Testis (tissue), 3 donors: ENCODE measurements around the gene FBXW7. TPM values are rescaled to one million over a fixed set of nuclear protein-coding genes. Genes with fewer than 3 reads are reported as not detected.

Source experiments
- DNase-seq: peaks from one replicate; pipeline ENCODE4 v3.0.0-alpha.2; 2019
- H3K27ac ChIP-seq, 2 donors: fragments of 200-600 bp; sonication (generic); one replicate each; pipeline ENCODE4 v1.5.1; 2019
- H3K27me3 ChIP-seq: fragments of 200-600 bp; sonication (generic); one replicate; pipeline ENCODE4 v1.5.1; 2019
- H3K36me3 ChIP-seq: fragments of 200-600 bp; sonication (generic); one replicate; pipeline ENCODE4 v1.5.1; 2017; ENCODE audit warnings: low read depth; ENCODE audit errors: missing control alignments
- H3K4me1 ChIP-seq: fragments of 200-600 bp; sonication (generic); one replicate; pipeline ENCODE4 v1.5.1; 2019
- H3K4me3 ChIP-seq, 2 donors: fragments of 200-600 bp; sonication (generic); one replicate each; pipeline ENCODE4 v1.5.1; 2017 to 2019
- H3K9me3 ChIP-seq: fragments of 200-600 bp; sonication (generic); one replicate; pipeline ENCODE4 v1.5.1; 2017
- CTCF ChIP-seq, 3 experiments: fragments of 450-650 bp in 2 of 3; fragments of 200-600 bp in 1 of 3; sonication (generic) in 1 of 3; IDR thresholded peaks; one replicate each; pipeline ENCODE4 v1.5.1; 2016 to 2019; ENCODE audit warnings: antibody characterized with exemption in 3 of 3, mild to moderate bottlenecking in 2 of 3, moderate library complexity in 1 of 3
- POLR2A ChIP-seq: fragments of 450-650 bp; IDR thresholded peaks from one replicate; pipeline ENCODE4 v1.6.1; 2017; ENCODE audit warnings: antibody characterized with exemption, mild to moderate bottlenecking, moderate library complexity
- WGBS, 2 donors: methylation state at CpG; one replicate each; pipeline ENCODE4 v1.1.5; 2018; 5-methylcytosine and 5-hydroxymethylcytosine counted together
- intact Hi-C: fragments of 100-400 bp; cut with DNase I; formaldehyde crosslinking; loops from one replicate; pipeline ENCODE4 v1.15.1; 2023; ENCODE audit warnings: low total_unique reads
- polyA plus RNA-seq: library from polyadenylated mRNA; stranded (reverse); fragments of 350-450 nt; fragmentation: Illumina TruSeq; extraction: RNeasy Lipid Tissue Mini Kit (QIAGEN cat#74804); gene quantifications from one replicate; pipeline ENCODE4 v1.2.3, GENCODE V29; 2014; ENCODE audit warnings: low read depth, low replicate concordance; ENCODE audit not compliant: insufficient read depth
- total RNA-seq, 2 donors: library from RNA; depleted of rRNA; stranded (reverse); fragments of >200 nt; gene quantifications; one replicate each; pipeline ENCODE4 v1.2.3, GENCODE V29; 2016

The FBXW7 gene
- total and polyA plus RNA-seq, 3 donors from 2014 or later = 44.8 to 68.5 (median 55.4) TPM

- WGBS, 2 donors = 78 to 93% methylated on average over 2 of the region's 2 CpGs
- intact Hi-C loops = no loop called here
Observed at GRCh38 chr4:152309418-152309817, 226.5 kb downstream of the FBXW7 start.

DNA sequence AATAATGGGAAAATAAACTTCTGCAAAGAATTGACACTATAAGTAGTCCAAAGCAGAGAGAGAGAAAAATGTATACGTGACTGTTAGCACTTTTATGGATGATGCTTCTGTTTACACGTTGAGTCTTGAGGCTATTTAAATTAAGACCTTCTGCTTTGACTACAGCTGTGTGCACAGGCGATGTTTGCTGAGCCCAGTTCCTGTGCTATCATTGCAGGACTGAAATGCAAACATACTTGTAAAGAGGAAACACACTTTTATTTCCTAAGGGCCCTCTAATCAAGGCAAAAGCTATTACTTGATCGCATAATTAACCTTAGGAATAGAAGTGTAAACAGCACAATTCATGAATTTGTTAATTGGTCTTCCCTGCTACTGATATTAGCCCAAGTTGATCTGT, 226.9 kb downstream of the FBXW7 start:
- H3K27me3 ChIP-seq = no peaks in the 10 kb centered on the region
- intact Hi-C loops = no loop called here
- no peaks in the 10 kb centered on the region for H3K36me3 ChIP-seq
- no peaks in the 10 kb centered on the region for H3K4me1 ChIP-seq
- no peak overlapping the region for H3K27ac ChIP-seq
- H3K9me3 ChIP-seq = no peaks in the 10 kb centered on the region
- no peak overlapping the region for H3K4me3 ChIP-seq
- TF ChIP-seq CTCF (IDR thresholded peaks at IDR 0.05) = no peak
- no peak for TF ChIP-seq POLR2A
- 83 to 84% methylated on average over 4 of the region's 4 CpGs for WGBS, 2 donors
- no peak for DNase-seq

More at GRCh38 chr4:152309418-152309817, 226.5 kb downstream of the FBXW7 start:
- TF ChIP-seq POLR2A (no peak), CTCF (IDR thresholded peaks at IDR 0.05) (no peak)
- DNase-seq = no peak
- Histone ChIP-seq H3K4me1 (no peaks in the 10 kb centered on the region), H3K27me3 (no peaks in the 10 kb centered on the region), H3K9me3 (no peaks in the 10 kb centered on the region), H3K36me3 (no peaks in the 10 kb centered on the region), H3K4me3 (no peak overlapping the region), H3K27ac (no peak overlapping the region)

DNA sequence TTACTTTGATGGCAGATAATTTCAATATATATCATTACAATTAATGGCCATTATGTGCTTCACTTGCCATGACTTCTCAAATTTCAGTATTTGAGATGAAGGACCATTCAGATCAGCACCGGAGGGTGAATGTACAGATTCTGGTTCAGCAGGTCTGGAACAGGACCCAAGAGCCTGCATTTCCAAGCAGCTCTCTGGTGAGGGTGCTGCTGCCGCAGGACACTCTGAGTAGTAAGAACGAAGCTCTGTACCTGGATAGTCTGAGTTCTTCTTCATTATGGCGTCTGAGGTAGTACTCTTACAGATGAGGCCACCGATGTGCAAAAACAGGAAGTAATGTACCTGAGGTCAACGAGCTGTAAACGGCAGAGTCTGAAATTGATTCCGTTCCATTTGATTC, 228.2 kb downstream of the FBXW7 start:
- intact Hi-C loops = no loop called here
- 91 to 95% methylated on average over 8 of the region's 8 CpGs for WGBS, 2 donors

DNA sequence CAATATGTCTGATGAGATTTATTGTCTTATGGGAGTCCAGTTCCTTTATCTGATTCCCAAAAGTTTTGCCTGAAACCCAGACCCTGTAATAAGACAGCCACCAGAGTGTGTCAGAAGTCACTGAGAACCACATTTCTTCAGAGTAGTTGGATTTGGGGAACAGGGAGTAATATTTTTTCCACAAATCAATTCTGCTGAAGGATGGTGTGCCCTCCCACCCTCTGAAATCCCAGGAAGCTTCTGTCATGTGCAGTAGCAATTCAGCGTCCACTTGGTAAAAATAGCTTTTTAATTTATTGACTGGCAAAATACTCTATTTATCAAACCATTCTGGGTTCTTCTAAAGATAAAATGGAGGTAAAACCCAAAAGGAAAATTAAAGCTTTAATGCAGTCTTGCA, 229.4 kb downstream of the FBXW7 start:
- H3K9me3 ChIP-seq = no peaks in the 10 kb centered on the region
- intact Hi-C loops = no loop called here
- no peak for TF ChIP-seq POLR2A
- no peak for TF ChIP-seq CTCF (IDR thresholded peaks at IDR 0.05)
- H3K4me3 ChIP-seq = no peak overlapping the region
- DNase-seq = no peak
- no peaks in the 10 kb centered on the region for H3K27me3 ChIP-seq
- WGBS, 2 donors = 58 to 63% methylated on average over 1 of the region's 1 CpG
- no peaks in the 10 kb centered on the region for H3K4me1 ChIP-seq
- no peaks in the 10 kb centered on the region for H3K36me3 ChIP-seq
- no peak overlapping the region for H3K27ac ChIP-seq

More for the DNA sequence above, 228.2 kb downstream of the FBXW7 start:
- Histone ChIP-seq H3K4me1 (no peaks in the 10 kb centered on the region), H3K27me3 (no peaks in the 10 kb centered on the region), H3K9me3 (no peaks in the 10 kb centered on the region), H3K27ac (no peak overlapping the region), H3K4me3 (no peak overlapping the region), H3K36me3 (no peaks in the 10 kb centered on the region)
- no peak for DNase-seq
- TF ChIP-seq POLR2A = no peak
- TF ChIP-seq CTCF (IDR thresholded peaks at IDR 0.05) = no peak

DNA sequence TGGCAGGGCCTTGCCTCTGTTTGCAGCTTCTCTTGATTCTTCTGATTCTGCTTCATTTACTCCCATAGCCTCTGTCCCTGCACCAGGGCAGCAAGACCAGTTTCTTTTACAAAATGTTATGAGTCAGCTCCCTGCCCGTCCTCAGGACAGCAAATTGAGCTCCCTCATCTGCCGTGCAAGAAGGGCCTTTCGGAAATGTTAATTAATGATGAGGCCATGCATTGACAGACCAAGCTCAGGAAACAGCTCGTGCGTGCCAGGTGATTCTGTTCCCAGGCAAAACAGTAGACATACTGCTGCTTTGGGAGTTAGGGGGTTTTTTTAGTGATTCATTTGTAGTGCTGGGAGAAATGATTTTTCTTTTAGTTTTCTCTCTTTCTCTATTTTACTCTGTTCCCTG, 231.7 kb downstream of the FBXW7 start:
- 79 to 82% methylated on average over 5 of the region's 5 CpGs for WGBS, 2 donors
- Histone ChIP-seq H3K4me1 (no peaks in the 10 kb centered on the region), H3K27me3 (no peaks in the 10 kb centered on the region), H3K36me3 (no peaks in the 10 kb centered on the region), H3K9me3 (no peaks in the 10 kb centered on the region), H3K27ac (no peak overlapping the region), H3K4me3 (no peak overlapping the region)
- intact Hi-C loops = no loop called here
- no peak for TF ChIP-seq CTCF (IDR thresholded peaks at IDR 0.05)
- no peak for TF ChIP-seq POLR2A
- no peak for DNase-seq
